Superior temporal gyrus (tissue), 1 donor: Measurements from ENCODE around the gene CTU1.

Experiments used
- DNase-seq: peaks from one replicate; pipeline ENCODE4 v3.0.0-alpha.2; 2016; ENCODE audit errors: extremely low spot score

Gene CTU1

GRCh38 chr19:51131780-51132680 is 23.8 kb upstream of the CTU1 start:
- no peak for DNase-seq

- DNase-seq, result no peak
Observed at GRCh38 chr19:51129716-51130115, 21.5 kb upstream of the CTU1 start.

- no peak for DNase-seq
Observed at GRCh38 chr19:51128227-51128626, 20.0 kb upstream of the CTU1 start.

GRCh38 chr19:51127755-51128154 is 19.5 kb upstream of the CTU1 start:
- DNase-seq, result no peak

GRCh38 chr19:51127032-51127431 is 18.8 kb upstream of the CTU1 start:
- no peak for DNase-seq

- no peak for DNase-seq
Observed at GRCh38 chr19:51125421-51126075, 17.3 kb upstream of the CTU1 start.

- no peak for DNase-seq
Observed at GRCh38 chr19:51124729-51125128, 16.5 kb upstream of the CTU1 start, which contains the start of gene SIGLEC9. SIGLEC9 (plus strand) TSS chr19:51124906; CDS start chr19:51124975, 69 bp downstream.

GRCh38 chr19:51124216-51124615 is 16.0 kb upstream of the CTU1 start:
- DNase-seq, result no peak

- no peak for DNase-seq
Observed at GRCh38 chr19:51123802-51124201, 15.6 kb upstream of the CTU1 start.

- no peak for DNase-seq
Observed at GRCh38 chr19:51123381-51123800, 15.2 kb upstream of the CTU1 start.

GRCh38 chr19:51122112-51122981 is 14.1 kb upstream of the CTU1 start:
- DNase-seq, result no peak

GRCh38 chr19:51121257-51121656 is 13.0 kb upstream of the CTU1 start:
- DNase-seq, result no peak

GRCh38 chr19:51120160-51120559 is 12.0 kb upstream of the CTU1 start:
- DNase-seq, result no peak

- no peak for DNase-seq
Observed at GRCh38 chr19:51119611-51120010, 11.4 kb upstream of the CTU1 start.

GRCh38 chr19:51119101-51119500 is 10.9 kb upstream of the CTU1 start:
- DNase-seq, result no peak

GRCh38 chr19:51116736-51117286 is 8.6 kb upstream of the CTU1 start:
- DNase-seq, result no peak

- DNase-seq, result no peak
Observed at GRCh38 chr19:51114087-51114729, 6.0 kb upstream of the CTU1 start.

GRCh38 chr19:51111606-51112005 is 3.4 kb upstream of the CTU1 start:
- no peak for DNase-seq

- no peak for DNase-seq
Observed at GRCh38 chr19:51110666-51110971, 2.4 kb upstream of the CTU1 start.

GRCh38 chr19:51108805-51109146 is 567 bp upstream of the CTU1 start:
- no peak for DNase-seq

- DNase-seq, result no peak
Observed at GRCh38 chr19:51107406-51108065, 673 bp downstream of the CTU1 start.
